A549 (cell line): ENCODE data around the gene DGKD. TPM values are rescaled to one million over a fixed set of nuclear protein-coding genes. Genes with fewer than 3 reads are reported as not detected.
A peak's percentile ranks its signal among the peaks of the same experiment; 100 is the strongest.

Source experiments
- ATAC-seq, 2 experiments: fragments of 200-7000 bp in 1 of 2; fragments of >200 bp in 1 of 2; cut with Nextera tagmentation in 1 of 2; cut with Tn5 transposase in 1 of 2; 3 replicates each; pipeline versions ENCODE4 v1.8.0 to v1.9.1; 2018 to 2020; ENCODE audit warnings: mild to moderate bottlenecking in 1 of 2, moderate library complexity in 1 of 2
- CTCF ChIA-PET: fragments of 300-600 bp; sonication (Branson Sonifier 250); formaldehyde crosslinking; extraction: SDS; loops from one replicate; lab custom pipeline; 2021; ENCODE audit warnings: antibody characterized with exemption, inconsistent platforms; lab: Yijun Ruan, JAX
- POLR2A ChIA-PET: fragments of 350-600 bp; formaldehyde crosslinking; extraction: SDS; loops from one replicate; lab custom pipeline; 2021; ENCODE audit warnings: antibody characterized with exemption, inconsistent platforms; lab: Yijun Ruan, JAX
- DNase-seq, 2 experiments: peaks; one replicate each; pipeline versions ENCODE4 v3.0.0 to v3.0.0-alpha.2; 2011 to 2016; ENCODE audit warnings: low read depth in 1 of 2, low spot score in 1 of 2
- FAIRE-seq: peaks from 2 replicates; lab custom pipeline; 2011; peaks lifted over from hg19 to GRCh38; lab: Jason Lieb, UNC
- H3K27ac ChIP-seq, 2 experiments: fragments of >200 bp; sonication (Bioruptor Twin); formaldehyde crosslinking; 3 replicates each; pipeline ENCODE4 v1.5.1; 2016 to 2017
- H3K4me1 ChIP-seq: fragments of >200 bp; sonication (Bioruptor Twin); formaldehyde crosslinking; 3 replicates; pipeline ENCODE4 v1.6.1; 2016
- H3K4me2 ChIP-seq: fragments of >200 bp; sonication (Bioruptor Twin); formaldehyde crosslinking; 3 replicates; pipeline ENCODE4 v1.6.1; 2016
- H3K4me3 ChIP-seq: fragments of >200 bp; sonication (Bioruptor Twin); formaldehyde crosslinking; 3 replicates; pipeline ENCODE4 v1.5.1; 2016
- H3K9me3 ChIP-seq: fragments of >200 bp; sonication (Bioruptor Twin); formaldehyde crosslinking; 3 replicates; pipeline ENCODE4 v1.6.1; 2016
- FOSL2 ChIP-seq, 2 experiments: fragments of 450-650 bp in 1 of 2; fragments of >200 bp in 1 of 2; sonication (Bioruptor Twin) in 1 of 2; formaldehyde crosslinking; IDR thresholded peaks; 2 replicates each; pipeline versions ENCODE4 v1.5.0 to v1.6.1; 2016 to 2020; ENCODE audit warnings: mild to moderate bottlenecking in 1 of 2, moderate library complexity in 1 of 2
- GATA3 ChIP-seq: IDR thresholded peaks from 2 replicates; pipeline ENCODE4 v1.6.1; 2012; ENCODE audit warnings: borderline replicate concordance
- HEYL ChIP-seq: fragments of 250-450 bp; sonication (Bioruptor Pico); IDR thresholded peaks from 2 replicates; pipeline ENCODE4 v1.8.0; 2021; ENCODE audit warnings: mild to moderate bottlenecking, moderate library complexity
- JUN ChIP-seq, 2 experiments: fragments of >200 bp; sonication (Bioruptor Twin); formaldehyde crosslinking; IDR thresholded peaks; 2 replicates in 1 of 2; 3 replicates in 1 of 2; pipeline ENCODE4 v1.6.1; 2016 to 2017
- JUNB ChIP-seq: fragments of >200 bp; sonication (Bioruptor Twin); formaldehyde crosslinking; IDR thresholded peaks from 2 replicates; pipeline ENCODE4 v1.6.1; 2016
- KDM5A ChIP-seq: fragments of 200-600 bp; sonication (generic); IDR thresholded peaks from 2 replicates; pipeline ENCODE4 v1.6.1; 2016; ENCODE audit warnings: antibody characterized with exemption, mild to moderate bottlenecking
- MAFK ChIP-seq: fragments of 450-650 bp; IDR thresholded peaks from 2 replicates; pipeline ENCODE4 v1.6.1; 2014; ENCODE audit not compliant: partially characterized antibody
- MYC ChIP-seq: IDR thresholded peaks from 2 replicates; pipeline ENCODE4 v1.6.1; 2012; ENCODE audit warnings: mild to moderate bottlenecking, inconsistent platforms, low read length, improper control_type of control experiment, borderline replicate concordance
- RCOR1 ChIP-seq: fragments of 150-350 bp; IDR thresholded peaks from 2 replicates; pipeline ENCODE4 v1.6.1; 2014; ENCODE audit warnings: antibody characterized with exemption, low read length, low read depth
- SMC3 ChIP-seq: fragments of >200 bp; sonication (Bioruptor Twin); formaldehyde crosslinking; IDR thresholded peaks from 3 replicates; pipeline ENCODE4 v1.6.1; 2018; ENCODE audit warnings: inconsistent platforms
- ZSCAN20 ChIP-seq: fragments of 250-450 bp; sonication (Bioruptor Pico); IDR thresholded peaks from 2 replicates; pipeline ENCODE4 v1.8.0; 2022; ENCODE audit warnings: mild to moderate bottlenecking, moderate library complexity
- WGBS: methylation state at CpG from one replicate; pipeline ENCODE4 v1.1.6; 2017; ENCODE audit errors: missing lambda C conversion rate; 5-methylcytosine and 5-hydroxymethylcytosine counted together
- polyA plus RNA-seq, 4 experiments: library from polyadenylated mRNA; depleted of rRNA in 3 of 4; stranded (reverse); fragments of >200 nt; fragmentation: RNase III in 1 of 4; extraction: RNeasy Plus Mini Kit Qiagen cat#74134 plus additional on column Dnase treatment in 1 of 4; gene quantifications; 2 replicates in 3 of 4; 3 replicates in 1 of 4; pipeline ENCODE4 v1.2.3, GENCODE V29; 2011 to 2017
- TF ChIP-seq, protein P1 (sequence below): IDR thresholded peaks from 2 replicates; pipeline ENCODE4 v1.6.1; 2012
- TF ChIP-seq, protein P2 (sequence below): fragments of 250-450 bp; sonication (Bioruptor Pico); IDR thresholded peaks from 2 replicates; pipeline ENCODE4 v1.5.0; 2020; ENCODE audit warnings: low read depth, mild to moderate bottlenecking, moderate library complexity
- TF ChIP-seq, protein P3 (sequence below): IDR thresholded peaks from 2 replicates; pipeline ENCODE4 v1.6.1; 2012; ENCODE audit warnings: low read depth, borderline replicate concordance

DGKD gene
- polyA plus RNA-seq, 2 of the 4 experiments (the other 2 are of a cell fraction) = 68.8 to 99.6 TPM

GRCh38 chr2:233414777-233415570 is 60.7 kb downstream of the DGKD start:
- peak overlapping the region; percentile 95 to 99 for H3K27ac ChIP-seq
- peaks cover 77% of the 10 kb centered on the region for H3K4me1 ChIP-seq
- no peak for FAIRE-seq
- POLR2A ChIA-PET = interaction anchor here (0.6 to 2.1 kb wide), 3 partner anchors 7 to 417 kb away, joined by 4 to 17 read pairs (median 4); no protein-coding TSS in a partner anchor
- CTCF ChIA-PET = interaction anchor here (0.7 to 23.2 kb wide), 11 partner anchors 10 to 418 kb away, joined by 3 to 356 read pairs (median 4); partner anchors contain the start of gene DGKD
- no peak for TF ChIP-seq ZSCAN20 (CRISPR knock-in tag)
- no peak for TF ChIP-seq MYC
- TF ChIP-seq, protein P1, sequence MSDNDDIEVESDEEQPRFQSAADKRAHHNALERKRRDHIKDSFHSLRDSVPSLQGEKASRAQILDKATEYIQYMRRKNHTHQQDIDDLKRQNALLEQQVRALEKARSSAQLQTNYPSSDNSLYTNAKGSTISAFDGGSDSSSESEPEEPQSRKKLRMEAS = peak; percentile 42; the same call in 1 of the 2 replicates
- peak; percentile 35; the same call in 1 of the 2 replicates for TF ChIP-seq JUNB
- TF ChIP-seq FOSL2 (IDR thresholded peaks at IDR 0.05) = peak; percentile 38; the same call in 1 of the 2 replicates
- TF ChIP-seq FOSL2 (CRISPR knock-in tag; IDR thresholded peaks at IDR 0.05) = peak; percentile 67
- TF ChIP-seq JUN (IDR thresholded peaks at IDR 0.05) = peak; percentile 8 to 33; a peak in 2 of 5 replicates
- TF ChIP-seq, protein P2, sequence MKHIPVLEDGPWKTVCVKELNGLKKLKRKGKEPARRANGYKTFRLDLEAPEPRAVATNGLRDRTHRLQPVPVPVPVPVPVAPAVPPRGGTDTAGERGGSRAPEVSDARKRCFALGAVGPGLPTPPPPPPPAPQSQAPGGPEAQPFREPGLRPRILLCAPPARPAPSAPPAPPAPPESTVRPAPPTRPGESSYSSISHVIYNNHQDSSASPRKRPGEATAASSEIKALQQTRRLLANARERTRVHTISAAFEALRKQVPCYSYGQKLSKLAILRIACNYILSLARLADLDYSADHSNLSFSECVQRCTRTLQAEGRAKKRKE (CRISPR knock-in tag) = peak; percentile 69
- no peak for TF ChIP-seq RCOR1
- TF ChIP-seq GATA3 = peak; percentile 49; the same call in 1 of the 2 replicates
- no peak for TF ChIP-seq KDM5A
- TF ChIP-seq HEYL (CRISPR knock-in tag) = 0 out of 2 replicates have a peak, but pooled peaks have one; percentile 67
- TF ChIP-seq MAFK = peak; percentile 1
- peak in 1 of 2 experiments; percentile 66 for DNase-seq
- H3K9me3 ChIP-seq = peaks cover 25% of the 10 kb centered on the region
- peak overlapping the region; percentile 32 for H3K4me3 ChIP-seq
- peak in 1 of 2 experiments; percentile 3; a peak in 2 of 6 replicates for ATAC-seq
- 21% methylated on average over 5 of the region's 5 CpGs for WGBS
- H3K4me2 ChIP-seq = peak overlapping the region; percentile 90

GRCh38 chr2:233416199-233416598 is 61.9 kb downstream of the DGKD start:
- peak overlapping the region; percentile 90 for H3K4me2 ChIP-seq
- no peak for ATAC-seq
- CTCF ChIA-PET = interaction anchor here (1.3 to 23.2 kb wide), 5 partner anchors 10 to 417 kb away, joined by 4 to 356 read pairs (median 20); no protein-coding TSS in a partner anchor
- peaks cover 14% of the 10 kb centered on the region for H3K9me3 ChIP-seq
- H3K27ac ChIP-seq = peak overlapping the region; percentile 95 to 99
- DNase-seq = no peak
- FAIRE-seq = no peak
- peak overlapping the region; percentile 32; the same call in 2 of the 3 replicates for H3K4me3 ChIP-seq
- TF ChIP-seq, protein P1 = 0 out of 2 replicates have a peak, but pooled peaks have one; percentile 11
- TF ChIP-seq SMC3 = no peak
- POLR2A ChIA-PET = interaction anchor here (0.9 kb wide), 1 partner anchor 11 kb away, joined by 3 read pairs; no protein-coding TSS in a partner anchor
- 23% methylated on average over 3 of the region's 3 CpGs for WGBS
- H3K4me1 ChIP-seq = peaks cover 85% of the 10 kb centered on the region

GRCh38 chr2:233416706-233417105 is 62.4 kb downstream of the DGKD start:
- H3K9me3 ChIP-seq = peaks cover 9% of the 10 kb centered on the region
- peak in 1 of 2 experiments; percentile 69 for DNase-seq
- peak overlapping the region; percentile 90 for H3K4me2 ChIP-seq
- POLR2A ChIA-PET = interaction anchor here (0.9 kb wide), 1 partner anchor 10 kb away, joined by 3 read pairs; no protein-coding TSS in a partner anchor
- FAIRE-seq = no peak
- ATAC-seq = peak in 1 of 2 experiments; percentile 15; a peak in 3 of 6 replicates
- 22% methylated on average over 6 of the region's 6 CpGs for WGBS
- H3K4me3 ChIP-seq = peak overlapping the region; percentile 32; the same call in 1 of the 3 replicates
- peak overlapping the region; percentile 95 to 99 for H3K27ac ChIP-seq
- H3K4me1 ChIP-seq = peaks cover 90% of the 10 kb centered on the region
- TF ChIP-seq, protein P3, sequence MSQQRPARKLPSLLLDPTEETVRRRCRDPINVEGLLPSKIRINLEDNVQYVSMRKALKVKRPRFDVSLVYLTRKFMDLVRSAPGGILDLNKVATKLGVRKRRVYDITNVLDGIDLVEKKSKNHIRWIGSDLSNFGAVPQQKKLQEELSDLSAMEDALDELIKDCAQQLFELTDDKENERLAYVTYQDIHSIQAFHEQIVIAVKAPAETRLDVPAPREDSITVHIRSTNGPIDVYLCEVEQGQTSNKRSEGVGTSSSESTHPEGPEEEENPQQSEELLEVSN = 0 out of 2 replicates have a peak, but pooled peaks have one; percentile 19
- TF ChIP-seq, protein P1 = 0 out of 2 replicates have a peak, but pooled peaks have one; percentile 6
- TF ChIP-seq FOSL2 (IDR thresholded peaks at IDR 0.05) (no peak), FOSL2 (CRISPR knock-in tag; IDR thresholded peaks at IDR 0.05) (no peak)
- CTCF ChIA-PET = interaction anchor here (0.7 to 23.2 kb wide), 6 partner anchors 9 to 416 kb away, joined by 4 to 356 read pairs (median 13); no protein-coding TSS in a partner anchor
